Measurements from ENCODE around the gene PPIF. TPM values are rescaled to one million over a fixed set of nuclear protein-coding genes. Genes with fewer than 3 reads are reported as not detected.

The PPIF gene
- total and polyA plus RNA-seq, 2 of the 13 experiments (the other 11 are each of a cell fraction or from before 2014, with no cell fraction given) = 147 to 157 TPM

- 0 out of 2 replicates have a peak, but pooled peaks have one; percentile 24 for TF ChIP-seq E2F2 (CRISPR knock-in tag; IDR thresholded peaks at IDR 0.05; ENCODE audit: borderline replicate concordance)
- TF ChIP-seq ERF (CRISPR knock-in tag; IDR thresholded peaks at IDR 0.05) = peak; percentile 57; the same call in 1 of the 2 replicates
- peak; percentile 76 for TF ChIP-seq ZNF772 (CRISPR knock-in tag; IDR thresholded peaks at IDR 0.05)
- TF ChIP-seq ZBTB10 (CRISPR knock-in tag; IDR thresholded peaks at IDR 0.05; ENCODE audit: borderline replicate concordance) = peak; percentile 23; the same call in 1 of the 2 replicates
- TF ChIP-seq DMAP1 (CRISPR knock-in tag; IDR thresholded peaks at IDR 0.05) = peak; percentile 85
- TF ChIP-seq ZNF550 (CRISPR knock-in tag; IDR thresholded peaks at IDR 0.05; ENCODE audit: borderline replicate concordance) = no peak
- TF ChIP-seq ZBTB46 (CRISPR knock-in tag; IDR thresholded peaks at IDR 0.05; ENCODE audit: borderline replicate concordance) = no peak
- TF ChIP-seq ZNF414 (CRISPR knock-in tag; IDR thresholded peaks at IDR 0.05) = no peak; the same call in none of the 2 replicates
- peak; percentile 89 for TF ChIP-seq ZNF205 (CRISPR knock-in tag; IDR thresholded peaks at IDR 0.05)
- peak; percentile 65; the same call in 1 of the 2 replicates for TF ChIP-seq TSC22D2 (CRISPR knock-in tag; IDR thresholded peaks at IDR 0.05; ENCODE audit: borderline replicate concordance)
- peak; percentile 77; the same call in 1 of the 2 replicates for TF ChIP-seq ZNF788 (CRISPR knock-in tag; IDR thresholded peaks at IDR 0.05; ENCODE audit: borderline replicate concordance)
- peak; percentile 51 for TF ChIP-seq GATAD2A (CRISPR knock-in tag; IDR thresholded peaks at IDR 0.05)
- peak; percentile 78 for TF ChIP-seq ZFX (CRISPR knock-in tag; IDR thresholded peaks at IDR 0.05; ENCODE audit: low read depth)
- no peak for TF ChIP-seq HDAC6 (IDR thresholded peaks at IDR 0.05; ENCODE audit: low read depth, low read length)
- 0 out of 2 replicates have a peak, but pooled peaks have one; percentile 47 for TF ChIP-seq SAFB2 (CRISPR knock-in tag; IDR thresholded peaks at IDR 0.05; ENCODE audit: borderline replicate concordance, low read depth)
- TF ChIP-seq ZNF710 (CRISPR knock-in tag; IDR thresholded peaks at IDR 0.05; ENCODE audit: borderline replicate concordance) = peak; percentile 71; the same call in 1 of the 2 replicates
- no peak; the same call in 1 of the 2 replicates for TF ChIP-seq TARDBP (CRISPR knock-in tag; IDR thresholded peaks at IDR 0.05)
- peak; percentile 83 for TF ChIP-seq GABPB1 (CRISPR knock-in tag; IDR thresholded peaks at IDR 0.05)
- TF ChIP-seq ZNF713 (CRISPR knock-in tag; IDR thresholded peaks at IDR 0.05) = no peak
- peak; percentile 57; the same call in 1 of the 2 replicates for TF ChIP-seq KDM3A (CRISPR knock-in tag; IDR thresholded peaks at IDR 0.05; ENCODE audit: low read depth)
- TF ChIP-seq ZNF709 (CRISPR knock-in tag; IDR thresholded peaks at IDR 0.05) = 0 out of 2 replicates have a peak, but pooled peaks have one; percentile 22
These were observed 798 bp downstream of the PPIF start (continued) for GRCh38 chr10:79347894-79348639.

Measured in HepG2 (cell line).